Measurements from ENCODE around the gene CST7. TPM values are rescaled to one million over a fixed set of nuclear protein-coding genes. Genes with fewer than 3 reads are reported as not detected.
"Not testable (repeated sequence)": the region's sequence is repeated elsewhere in the genome, so short reads cannot be mapped to it uniquely, and the experiment has no call there.

Gene CST7
- total RNA-seq: not detected in 2 replicates

GRCh38 chr20:24948939-24949679, at the start of gene CST7:
CST7 (plus strand) TSS chr20:24949269; CDS start chr20:24949506, 237 bp downstream.
- no peak for DNase-seq (ENCODE audit: low read depth, low spot score)

- DNase-seq (ENCODE audit: low read depth, low spot score): no peak
Measured at GRCh38 chr20:24906806-24907205, 42.3 kb upstream of the CST7 start.

GRCh38 chr20:24908642-24909041, 40.4 kb upstream of the CST7 start:
- no peak for DNase-seq (ENCODE audit: low read depth, low spot score)

GRCh38 chr20:24909086-24909780, 39.8 kb upstream of the CST7 start:
- no peak for DNase-seq (ENCODE audit: low read depth, low spot score)

GRCh38 chr20:24909861-24910260, 39.2 kb upstream of the CST7 start:
- no peak for DNase-seq (ENCODE audit: low read depth, low spot score)

- DNase-seq (ENCODE audit: low read depth, low spot score): no peak
Measured at GRCh38 chr20:24910461-24910860, 38.6 kb upstream of the CST7 start.

GRCh38 chr20:24911461-24911860, 37.6 kb upstream of the CST7 start:
- DNase-seq (ENCODE audit: low read depth, low spot score): no peak

GRCh38 chr20:24912397-24913075, 36.5 kb upstream of the CST7 start:
- DNase-seq (ENCODE audit: low read depth, low spot score): no peak

GRCh38 chr20:24913076-24913628, 35.9 kb upstream of the CST7 start:
- no peak for DNase-seq (ENCODE audit: low read depth, low spot score)

GRCh38 chr20:24914388-24915241, 34.5 kb upstream of the CST7 start:
- no peak for DNase-seq (ENCODE audit: low read depth, low spot score)

- DNase-seq (ENCODE audit: low read depth, low spot score): no peak
Measured at GRCh38 chr20:24915440-24915839, 33.6 kb upstream of the CST7 start.

GRCh38 chr20:24915892-24916291, 33.2 kb upstream of the CST7 start:
- DNase-seq (ENCODE audit: low read depth, low spot score): no peak

- DNase-seq (ENCODE audit: low read depth, low spot score): no peak
Measured at GRCh38 chr20:24916412-24916811, 32.7 kb upstream of the CST7 start.

- no peak for DNase-seq (ENCODE audit: low read depth, low spot score)
Measured at GRCh38 chr20:24917056-24917455, 32.0 kb upstream of the CST7 start.

GRCh38 chr20:24917797-24918578, 31.1 kb upstream of the CST7 start:
- DNase-seq (ENCODE audit: low read depth, low spot score): no peak

- DNase-seq (ENCODE audit: low read depth, low spot score): no peak
Measured at GRCh38 chr20:24918579-24919566, 30.2 kb upstream of the CST7 start.

- DNase-seq (ENCODE audit: low read depth, low spot score): not testable (repeated sequence)
Measured at GRCh38 chr20:24919665-24920064, 29.4 kb upstream of the CST7 start.

GRCh38 chr20:24920706-24921105, 28.4 kb upstream of the CST7 start:
- not testable (repeated sequence) for DNase-seq (ENCODE audit: low read depth, low spot score)

- not testable (repeated sequence) for DNase-seq (ENCODE audit: low read depth, low spot score)
Measured at GRCh38 chr20:24929259-24929658, 19.8 kb upstream of the CST7 start.

All from pulmonary artery endothelial cell (primary cell).